ENCODE measurements around the gene PGAM5. TPM values are rescaled to one million over a fixed set of nuclear protein-coding genes. Genes with fewer than 3 reads are reported as not detected.
"Not testable (repeated sequence)": the region's sequence is repeated elsewhere in the genome, so short reads cannot be mapped to it uniquely, and the experiment has no call there.

PGAM5 gene
- polyA plus RNA-seq, 10 donors: 16.4 to 21.8 (median 18.0) TPM

- peak; percentile 96 to 98 (median 97) for DNase-seq
These were observed 23.2 kb upstream of the PGAM5 start, which contains the start of the genes POLE and PXMP2 for GRCh38 chr12:132687211-132688164. TSS of gene POLE (minus strand) at chr12:132687342. CDS start at chr12:132687315, 27 bp downstream. TSS of gene PXMP2 (plus strand) at chr12:132687587. CDS start at chr12:132687671, 84 bp downstream.

GRCh38 chr12:132689227-132689626 lies 21.4 kb upstream of the PGAM5 start:
- DNase-seq: no peak

- DNase-seq: no peak
These were observed 20.5 kb upstream of the PGAM5 start for GRCh38 chr12:132690112-132690511.

GRCh38 chr12:132692030-132692429 lies 18.6 kb upstream of the PGAM5 start:
- not testable (repeated sequence) for DNase-seq

GRCh38 chr12:132694888-132695287 lies 15.8 kb upstream of the PGAM5 start:
- not testable (repeated sequence) for DNase-seq

GRCh38 chr12:132695431-132695830 lies 15.2 kb upstream of the PGAM5 start:
- DNase-seq: no peak

GRCh38 chr12:132698341-132698740 lies 12.3 kb upstream of the PGAM5 start:
- DNase-seq: no peak

- DNase-seq: no peak
These were observed 10.3 kb upstream of the PGAM5 start for GRCh38 chr12:132700212-132700822.

GRCh38 chr12:132702640-132703039 lies 8.0 kb upstream of the PGAM5 start:
- no peak for DNase-seq

GRCh38 chr12:132703641-132704040 lies 7.0 kb upstream of the PGAM5 start:
- no peak for DNase-seq

- no peak for DNase-seq
These were observed 3.4 kb upstream of the PGAM5 start for GRCh38 chr12:132707241-132707640.

GRCh38 chr12:132708150-132708549 lies 2.5 kb upstream of the PGAM5 start:
- no peak for DNase-seq

GRCh38 chr12:132710043-132710404 lies 618 bp upstream of the PGAM5 start:
- no peak for DNase-seq

- DNase-seq: peak in 1 of 3 donors; percentile 31
These were observed 620 bp downstream of the PGAM5 start for GRCh38 chr12:132711080-132711843.

GRCh38 chr12:132713123-132713522 lies 2.5 kb downstream of the PGAM5 start:
- DNase-seq: no peak

GRCh38 chr12:132715874-132716273 lies 5.2 kb downstream of the PGAM5 start:
- DNase-seq: no peak

- DNase-seq: no peak
These were observed 5.7 kb downstream of the PGAM5 start for GRCh38 chr12:132716356-132716755.

- DNase-seq: no peak
These were observed 6.4 kb downstream of the PGAM5 start for GRCh38 chr12:132717011-132717410.

GRCh38 chr12:132717531-132718387 lies 7.1 kb downstream of the PGAM5 start:
- no peak for DNase-seq

- DNase-seq: no peak
These were observed 8.0 kb downstream of the PGAM5 start for GRCh38 chr12:132718644-132719043.

All from muscle of back (tissue), 11 donors.